Lower lobe of right lung (tissue), 2 donors: ENCODE data around the gene HMX1. TPM values are rescaled to one million over a fixed set of nuclear protein-coding genes. Genes with fewer than 3 reads are reported as not detected.

Source experiments
- ATAC-seq, 2 donors: fragments of 200-7000 bp; cut with Tn5 transposase; one replicate each; pipeline ENCODE4 v1.9.1; 2020 to 2022; ENCODE audit warnings: mild to moderate bottlenecking in 2 of 2, moderate library complexity in 2 of 2
- DNase-seq: peaks from one replicate; pipeline ENCODE4 v3.0.0-alpha.2; 2020
- H3K27ac ChIP-seq: fragments of 200-600 bp; one replicate; pipeline ENCODE4 v1.8.0; 2022
- H3K27me3 ChIP-seq: fragments of 200-600 bp; one replicate; pipeline ENCODE4 v1.8.0; 2022; ENCODE audit warnings: low read depth
- H3K36me3 ChIP-seq: fragments of 200-600 bp; one replicate; pipeline ENCODE4 v1.8.0; 2022; ENCODE audit warnings: mild to moderate bottlenecking
- H3K4me1 ChIP-seq: fragments of 200-600 bp; one replicate; pipeline ENCODE4 v1.8.0; 2022
- H3K4me3 ChIP-seq: fragments of 200-600 bp; one replicate; pipeline ENCODE4 v1.8.0; 2022; ENCODE audit warnings: mild to moderate bottlenecking
- H3K9me3 ChIP-seq: fragments of 200-600 bp; one replicate; pipeline ENCODE4 v1.8.0; 2022
- intact Hi-C: fragments of 100-400 bp; cut with DNase I; formaldehyde crosslinking; loops from one replicate; pipeline ENCODE4 v1.11.0; 2022
- total RNA-seq: library from RNA; stranded (reverse); fragmentation: NEBNext Ultra II Directional; extraction: Animal tissue kit (Norgen Biotek cat#: 25700); gene quantifications from one replicate; pipeline ENCODE4 v1.2.1, GENCODE V29; 2021
- TF ChIP-seq, protein P1 (sequence below): fragments of 200-600 bp; IDR thresholded peaks from one replicate; pipeline ENCODE4 v1.8.0; 2022; ENCODE audit warnings: antibody characterized with exemption, mild to moderate bottlenecking
- donor health status: DM: no; HTN: yes; CAD: no; lungs with severe emphysema.

HMX1 gene
- total RNA-seq, 1 donor from 2014 or later, result not detected

DNA sequence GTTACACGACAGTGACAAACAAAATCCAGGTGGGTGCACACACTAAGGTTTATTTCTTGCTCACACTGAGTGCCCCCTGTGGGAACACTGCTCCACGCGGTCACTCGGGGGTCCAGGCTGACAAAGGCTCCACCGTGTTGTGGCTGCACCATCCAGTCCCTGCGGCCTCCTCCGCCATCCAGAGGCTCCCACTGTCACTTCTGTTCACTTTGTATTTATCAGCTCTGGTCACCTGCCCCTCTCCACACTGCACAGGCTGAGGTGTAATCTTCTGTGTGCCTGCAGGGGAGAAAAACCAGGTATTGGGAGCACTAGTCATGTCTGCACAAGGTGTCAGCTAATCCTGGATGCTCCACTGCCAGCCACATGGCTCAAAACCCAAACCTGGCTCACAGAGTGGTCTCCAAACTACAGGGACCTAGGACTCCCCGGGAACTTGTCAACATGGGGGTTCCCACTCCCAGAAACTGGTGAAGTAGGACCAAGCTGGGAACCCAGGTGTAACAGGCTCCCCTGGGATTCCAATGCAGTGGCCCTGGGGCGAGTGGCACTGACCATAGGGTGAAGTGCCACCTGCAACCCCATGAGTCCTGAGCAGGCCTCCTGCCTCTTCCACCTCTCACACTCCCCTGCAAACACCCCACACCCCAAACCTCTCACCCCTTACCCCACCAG lies 25.5 kb downstream of the HMX1 start:
- no peak overlapping the region for H3K27ac ChIP-seq
- H3K4me3 ChIP-seq, result no peak overlapping the region
- intact Hi-C loops, result no loop called here
- TF ChIP-seq, protein P1, sequence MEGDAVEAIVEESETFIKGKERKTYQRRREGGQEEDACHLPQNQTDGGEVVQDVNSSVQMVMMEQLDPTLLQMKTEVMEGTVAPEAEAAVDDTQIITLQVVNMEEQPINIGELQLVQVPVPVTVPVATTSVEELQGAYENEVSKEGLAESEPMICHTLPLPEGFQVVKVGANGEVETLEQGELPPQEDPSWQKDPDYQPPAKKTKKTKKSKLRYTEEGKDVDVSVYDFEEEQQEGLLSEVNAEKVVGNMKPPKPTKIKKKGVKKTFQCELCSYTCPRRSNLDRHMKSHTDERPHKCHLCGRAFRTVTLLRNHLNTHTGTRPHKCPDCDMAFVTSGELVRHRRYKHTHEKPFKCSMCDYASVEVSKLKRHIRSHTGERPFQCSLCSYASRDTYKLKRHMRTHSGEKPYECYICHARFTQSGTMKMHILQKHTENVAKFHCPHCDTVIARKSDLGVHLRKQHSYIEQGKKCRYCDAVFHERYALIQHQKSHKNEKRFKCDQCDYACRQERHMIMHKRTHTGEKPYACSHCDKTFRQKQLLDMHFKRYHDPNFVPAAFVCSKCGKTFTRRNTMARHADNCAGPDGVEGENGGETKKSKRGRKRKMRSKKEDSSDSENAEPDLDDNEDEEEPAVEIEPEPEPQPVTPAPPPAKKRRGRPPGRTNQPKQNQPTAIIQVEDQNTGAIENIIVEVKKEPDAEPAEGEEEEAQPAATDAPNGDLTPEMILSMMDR, result no peak
- ATAC-seq (no peak), DNase-seq (peak; percentile 31)
- peaks cover 24% of the 10 kb centered on the region for H3K27me3 ChIP-seq
- no peaks in the 10 kb centered on the region for H3K4me1 ChIP-seq
- H3K36me3 ChIP-seq, result no peaks in the 10 kb centered on the region
- H3K9me3 ChIP-seq, result no peaks in the 10 kb centered on the region

DNA sequence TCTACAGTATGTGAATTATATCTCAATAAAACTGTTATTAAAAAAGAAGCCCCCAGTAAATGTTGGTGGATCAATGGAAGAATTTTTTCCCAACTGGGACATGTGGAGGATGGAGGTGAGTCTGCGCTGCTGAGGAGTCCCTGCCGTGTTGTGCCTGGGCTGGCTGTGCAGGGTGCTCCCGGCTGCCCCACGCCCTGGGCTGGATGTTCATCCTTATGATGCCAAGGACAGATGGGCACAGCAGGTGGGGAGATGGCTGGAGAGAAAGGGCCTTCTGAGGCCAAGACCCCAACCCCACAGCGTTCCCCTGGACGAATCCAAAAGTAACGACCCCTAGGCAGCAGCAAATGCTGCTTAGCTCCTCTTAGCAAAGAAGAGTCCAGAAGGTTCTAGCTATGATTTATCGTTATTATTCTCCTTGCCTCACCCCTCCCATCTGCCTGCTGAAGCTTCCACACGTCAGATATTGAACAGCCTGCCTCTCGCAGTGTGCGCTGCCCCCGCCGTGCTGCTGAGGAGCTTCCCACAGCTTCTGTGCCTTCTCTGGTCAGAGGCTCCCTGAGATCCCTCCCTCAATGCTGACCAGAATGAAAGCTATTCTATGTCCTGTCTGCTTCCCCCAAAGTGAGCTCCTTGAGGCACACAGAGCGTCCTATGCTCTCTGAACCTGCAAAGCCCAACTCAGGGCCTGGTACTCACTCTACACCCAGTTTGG lies 26.5 kb downstream of the HMX1 start:
- DNase-seq, result peak; percentile 35
- no peaks in the 10 kb centered on the region for H3K9me3 ChIP-seq
- TF ChIP-seq, protein P1, result no peak
- no peaks in the 10 kb centered on the region for H3K4me1 ChIP-seq
- H3K36me3 ChIP-seq, result no peaks in the 10 kb centered on the region
- intact Hi-C loops, result no loop called here
- no peak overlapping the region for H3K4me3 ChIP-seq
- H3K27me3 ChIP-seq, result peaks cover 25% of the 10 kb centered on the region
- H3K27ac ChIP-seq, result no peak overlapping the region
- no peak for ATAC-seq

DNA sequence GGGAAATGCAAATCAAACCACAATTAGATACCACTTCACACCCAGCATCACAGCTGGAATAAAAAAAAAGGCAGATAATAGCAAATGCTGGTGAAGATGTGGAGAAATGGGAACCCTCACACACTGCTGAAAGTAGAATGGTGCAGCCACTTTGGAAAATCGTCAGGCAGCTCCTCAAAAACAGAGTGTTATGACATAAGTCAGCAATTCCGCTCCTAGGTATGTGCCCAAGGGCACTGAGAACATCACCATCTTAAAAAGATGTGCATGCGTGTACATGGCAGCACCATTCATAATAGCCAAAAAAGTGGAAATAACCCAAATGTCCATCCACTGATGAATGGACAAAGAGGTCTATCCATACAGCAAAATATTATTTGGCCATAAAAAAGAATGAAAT lies 28.0 kb downstream of the HMX1 start:
- H3K9me3 ChIP-seq, result no peaks in the 10 kb centered on the region
- TF ChIP-seq, protein P1, result no peak
- intact Hi-C loops, result no loop called here
- H3K36me3 ChIP-seq, result no peaks in the 10 kb centered on the region
- no peak overlapping the region for H3K4me3 ChIP-seq
- H3K27me3 ChIP-seq, result peaks cover 17% of the 10 kb centered on the region
- DNase-seq (no peak), ATAC-seq (no peak)
- no peaks in the 10 kb centered on the region for H3K4me1 ChIP-seq
- no peak overlapping the region for H3K27ac ChIP-seq

DNA sequence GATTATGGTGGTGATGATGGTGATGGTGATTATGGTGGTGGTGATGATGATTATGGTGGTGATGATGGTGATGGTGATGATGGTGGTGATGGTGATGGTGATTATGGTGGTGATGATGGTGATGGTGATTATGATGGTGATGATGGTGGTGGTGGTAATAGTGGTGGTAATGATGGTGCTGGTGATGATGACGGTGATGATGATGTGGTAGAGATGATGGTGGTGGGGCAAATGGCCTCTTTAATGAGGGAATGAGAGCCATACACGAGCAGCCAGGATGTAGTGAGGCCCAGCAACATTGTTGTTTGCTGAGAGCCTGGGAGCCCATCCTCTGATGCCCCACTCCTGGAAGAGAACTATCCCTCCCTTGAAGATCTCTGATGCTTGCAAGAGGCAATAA lies 29.0 kb downstream of the HMX1 start:
- no peaks in the 10 kb centered on the region for H3K9me3 ChIP-seq
- intact Hi-C loops, result no loop called here
- peaks cover 15% of the 10 kb centered on the region for H3K27me3 ChIP-seq
- no peak overlapping the region for H3K4me3 ChIP-seq
- ATAC-seq, result no peak
- no peak overlapping the region for H3K27ac ChIP-seq
- no peaks in the 10 kb centered on the region for H3K36me3 ChIP-seq
- no peaks in the 10 kb centered on the region for H3K4me1 ChIP-seq
- TF ChIP-seq, protein P1, result no peak
- peak; percentile 8 for DNase-seq

DNA sequence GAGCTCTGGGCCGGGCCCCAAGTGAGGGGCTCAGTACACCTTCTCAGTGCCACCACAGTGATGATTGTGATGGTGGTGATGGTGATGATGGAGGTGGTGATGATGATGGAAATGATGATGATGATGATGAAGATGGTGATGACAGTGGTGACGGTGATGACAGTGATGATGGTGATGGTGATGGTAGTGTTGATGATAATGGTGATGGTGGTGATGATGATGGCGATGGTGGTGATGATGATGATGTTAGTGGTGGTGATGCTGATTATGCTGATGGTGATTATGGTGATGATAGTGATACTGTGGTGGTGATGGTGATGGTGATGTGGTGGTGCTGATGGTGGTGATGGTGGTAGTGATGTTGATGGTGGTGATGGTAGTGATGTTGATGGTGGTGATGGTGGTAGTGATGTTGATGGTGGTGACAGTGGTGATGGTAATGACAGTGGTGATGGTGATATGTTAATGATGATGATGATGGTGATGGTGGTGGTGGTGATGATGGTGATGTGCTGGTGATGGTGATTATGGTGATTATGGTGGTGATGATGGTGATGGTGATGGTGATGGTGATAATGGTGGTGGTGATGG lies 29.9 kb downstream of the HMX1 start:
- TF ChIP-seq, protein P1, result no peak

More for the DNA sequence above, 29.9 kb downstream of the HMX1 start:
- no peaks in the 10 kb centered on the region for H3K9me3 ChIP-seq
- no peaks in the 10 kb centered on the region for H3K36me3 ChIP-seq
- H3K4me1 ChIP-seq, result no peaks in the 10 kb centered on the region
- DNase-seq (no peak), ATAC-seq (no peak)
- no peak overlapping the region for H3K27ac ChIP-seq
- H3K27me3 ChIP-seq, result peaks cover 9% of the 10 kb centered on the region
- intact Hi-C loops, result no loop called here
- no peak overlapping the region for H3K4me3 ChIP-seq
